HG03139 (cell line): ENCODE data around the gene IFITM10.
"Not testable (repeated sequence)": the region's sequence is repeated elsewhere in the genome, so short reads cannot be mapped to it uniquely, and the experiment has no call there.

ENCODE experiments used
- ATAC-seq: cut with Tn5 transposase; IDR thresholded peaks from one replicate; pipeline ENCODE4 v1.9.1; 2021; ENCODE audit not compliant: unreplicated experiment

IFITM10 gene

DNA sequence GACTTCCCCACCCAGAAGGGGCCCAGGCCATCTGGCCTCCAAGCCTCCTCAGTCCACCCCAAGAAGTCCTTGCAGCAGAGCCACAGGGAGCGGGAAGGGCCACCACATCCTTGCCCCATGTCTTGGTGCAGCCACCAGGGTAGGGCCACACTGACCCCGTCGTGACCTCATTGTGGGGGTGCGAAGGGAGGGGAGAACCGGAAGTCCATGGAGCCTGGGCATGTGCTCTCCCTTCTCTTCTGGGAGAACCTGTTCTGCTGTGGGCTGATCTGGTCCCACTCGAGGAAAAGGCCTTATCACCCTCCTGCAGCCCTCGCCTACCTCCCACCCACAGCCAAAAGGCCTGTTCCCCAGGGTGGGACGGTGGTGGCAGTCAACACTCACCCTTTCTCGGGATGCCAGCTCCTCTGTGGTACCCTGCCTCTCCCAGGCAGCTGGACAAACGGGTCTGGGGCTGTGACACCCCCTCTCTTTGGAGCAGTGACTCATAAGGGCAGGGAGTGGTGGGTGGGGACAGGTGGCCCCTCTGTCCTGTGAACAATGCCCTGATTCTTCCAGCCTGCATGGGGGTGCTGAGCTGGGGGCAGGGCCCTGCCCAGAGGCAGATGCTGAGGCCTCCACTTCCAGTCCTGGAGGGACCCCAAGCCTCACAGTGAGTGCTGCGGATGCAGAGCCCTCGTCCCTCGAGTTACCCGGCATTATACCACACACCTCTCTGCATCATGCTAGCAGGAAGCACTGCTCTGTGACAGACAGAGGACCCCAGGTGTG, 27.9 kb upstream of the IFITM10 start:
- ATAC-seq = no peak

DNA sequence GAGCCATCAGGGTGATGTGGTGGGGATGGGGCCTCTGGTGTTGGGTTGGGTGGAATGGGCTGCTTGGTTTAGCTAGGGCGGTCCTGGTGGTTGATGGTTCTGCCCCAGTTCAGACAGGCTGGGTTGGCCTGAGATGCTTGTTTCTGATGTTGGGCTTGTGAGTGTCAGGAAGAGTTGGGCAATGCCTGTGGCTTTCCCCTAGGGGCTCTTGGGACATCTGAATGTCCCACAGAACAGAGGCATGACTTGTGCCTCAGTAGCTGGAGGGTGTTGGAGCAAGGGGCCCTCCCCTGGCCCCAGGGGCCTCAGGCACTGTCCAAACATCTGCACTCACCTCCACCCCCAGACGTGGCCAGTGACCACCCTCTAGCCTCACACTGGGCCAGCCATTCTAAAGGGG, 27.3 kb upstream of the IFITM10 start:
- ATAC-seq = no peak

DNA sequence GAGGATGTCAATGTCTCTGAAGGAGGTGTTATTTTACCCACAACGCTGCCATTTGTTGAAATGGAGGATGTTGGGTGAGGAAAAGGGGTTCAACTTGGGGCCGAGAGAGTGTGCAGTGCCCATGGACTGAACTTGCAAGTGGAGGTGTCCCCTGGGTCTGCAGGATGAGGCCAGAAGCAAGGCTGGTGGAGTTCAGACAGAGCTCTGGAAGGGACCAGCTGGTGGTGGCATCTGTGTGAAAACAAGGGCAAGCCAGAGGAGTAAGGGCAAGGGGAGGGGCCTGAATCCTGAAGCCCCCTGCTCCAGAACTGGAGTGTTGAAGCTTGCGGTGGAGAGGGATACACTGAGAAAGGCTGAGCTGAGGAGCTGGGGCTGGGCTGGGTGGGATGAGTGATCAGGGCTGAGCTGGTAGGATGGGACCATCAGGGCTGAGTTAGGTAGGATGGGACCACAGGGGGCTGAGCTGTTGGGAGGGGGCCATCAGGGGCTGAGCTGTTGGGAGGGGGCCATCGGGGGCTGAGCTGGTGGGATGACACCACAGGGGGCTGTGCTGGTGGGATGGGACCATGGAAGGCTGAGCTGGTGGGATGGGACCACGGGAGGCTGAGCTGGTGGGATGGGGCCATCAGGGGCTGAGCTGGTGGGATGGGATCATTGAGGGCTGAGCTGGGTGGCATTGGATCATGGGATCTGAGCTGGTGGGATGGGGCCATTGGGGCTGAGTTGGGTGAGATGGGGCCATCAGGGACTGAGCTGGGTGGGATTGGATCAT, 26.7 kb upstream of the IFITM10 start:
- ATAC-seq = no peak

DNA sequence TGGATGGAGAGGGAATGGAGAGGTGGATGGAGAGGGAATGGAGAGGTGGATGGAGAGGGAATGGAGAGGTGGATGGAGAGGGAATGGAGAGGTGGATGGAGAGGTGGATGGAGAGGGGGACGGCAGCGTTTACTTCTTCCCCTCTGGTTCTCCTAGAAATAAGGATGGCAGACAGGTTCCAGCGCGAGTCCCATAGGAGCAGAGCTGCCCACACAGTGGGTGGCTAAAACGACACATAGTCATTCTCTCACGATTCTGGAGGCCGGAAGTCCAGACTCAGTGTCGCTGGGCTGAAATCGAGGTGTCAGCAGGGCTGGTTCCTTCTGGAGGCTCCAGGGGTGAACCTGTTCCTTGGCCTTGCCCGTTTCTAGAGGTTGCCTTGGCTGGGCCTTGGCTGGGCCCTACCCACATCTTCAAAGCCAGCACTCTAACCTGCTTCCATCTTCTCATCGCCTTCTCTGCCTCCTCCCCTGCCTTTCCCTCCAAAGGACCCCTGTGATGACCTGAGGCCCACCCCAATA, 26.0 kb upstream of the IFITM10 start:
- no peak for ATAC-seq

DNA sequence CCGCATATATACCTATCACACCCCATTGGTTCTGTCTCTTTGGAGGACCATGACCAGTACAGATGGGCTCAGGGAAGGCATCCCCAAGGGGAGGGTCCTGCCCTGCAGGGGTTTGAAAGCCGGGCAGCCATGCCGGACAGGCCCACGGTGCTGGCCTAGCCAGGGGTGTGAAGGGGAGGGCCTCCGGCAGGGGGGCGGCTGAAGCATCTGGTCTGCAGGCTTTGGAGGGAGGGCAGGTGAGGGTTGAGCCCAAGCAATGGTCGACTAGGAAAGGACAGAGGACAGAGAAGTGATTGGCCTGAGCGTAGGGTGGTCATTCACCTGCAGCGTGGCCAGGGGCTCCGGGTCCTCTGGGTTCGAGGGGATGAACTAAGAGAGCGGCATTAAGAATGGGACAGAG, 24.5 kb upstream of the IFITM10 start:
- no peak for ATAC-seq

DNA sequence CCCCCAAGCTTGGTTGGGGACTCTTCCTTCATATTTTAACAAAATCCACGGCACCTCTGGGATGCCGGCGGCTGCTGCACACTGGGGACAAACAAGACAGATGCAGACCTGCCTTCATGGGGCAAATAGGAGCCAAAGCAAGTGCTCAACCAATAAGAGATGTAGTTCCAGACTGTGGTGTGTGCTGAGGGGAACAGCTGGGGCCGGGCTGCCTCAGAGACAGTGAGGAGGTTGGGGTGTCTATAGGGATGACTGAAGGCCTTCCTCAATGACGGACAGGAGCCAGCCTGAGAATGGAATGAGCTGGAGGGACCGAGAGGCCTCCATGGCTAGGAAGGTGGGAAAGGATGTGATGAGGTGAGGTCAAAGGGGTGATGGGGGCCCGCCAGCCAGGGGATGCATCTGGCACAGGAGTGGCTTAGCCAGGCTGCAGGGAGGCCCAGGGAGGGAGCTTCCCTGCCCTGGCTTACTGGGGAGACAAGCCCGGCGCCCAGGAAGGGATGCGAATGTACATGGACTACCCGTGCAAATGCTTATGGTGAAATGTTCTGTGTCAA, 23.7 kb upstream of the IFITM10 start:
- ATAC-seq = no peak

DNA sequence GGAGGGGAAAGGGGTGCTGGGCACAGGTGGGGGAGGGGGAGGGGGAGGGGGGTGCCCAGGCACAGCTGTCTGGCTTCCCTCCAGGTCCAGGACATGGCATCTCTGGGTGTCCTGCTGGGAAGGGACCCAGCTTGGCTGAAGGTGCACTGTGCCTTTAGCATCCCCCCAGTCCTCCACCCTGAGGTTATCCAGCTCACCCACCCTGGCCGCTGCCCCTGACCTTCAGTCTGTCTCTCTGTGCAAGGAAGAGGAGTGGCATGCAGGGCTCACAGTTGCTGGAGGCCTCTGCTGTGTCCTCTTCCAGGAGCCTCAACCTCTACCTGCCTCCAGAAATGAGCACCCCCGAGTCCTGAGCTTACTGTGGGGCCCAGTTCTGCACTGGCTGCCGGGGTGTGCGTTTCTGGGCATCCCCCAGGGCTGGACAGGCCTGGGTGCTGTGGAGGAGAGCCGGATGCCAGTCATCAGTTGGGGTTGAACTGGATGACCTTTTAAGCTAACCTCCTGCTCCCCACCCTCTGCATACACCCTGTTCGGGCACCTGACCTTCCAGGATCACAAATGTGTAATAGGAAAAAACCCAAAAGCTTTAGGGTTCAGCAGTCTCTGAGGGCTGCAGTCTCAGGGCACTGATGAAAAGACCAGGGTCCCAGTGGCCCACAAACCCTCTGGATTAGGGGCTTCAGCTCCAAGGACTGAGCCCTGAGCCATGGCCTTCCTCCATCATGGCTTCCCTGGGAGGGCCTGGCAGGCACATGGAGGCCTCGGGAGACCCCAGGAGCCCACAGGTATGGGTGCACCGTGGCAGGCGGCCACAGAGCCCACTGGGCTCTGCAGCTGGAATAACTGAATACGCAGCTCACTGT, 23.0 kb upstream of the IFITM10 start:
- ATAC-seq = no peak

DNA sequence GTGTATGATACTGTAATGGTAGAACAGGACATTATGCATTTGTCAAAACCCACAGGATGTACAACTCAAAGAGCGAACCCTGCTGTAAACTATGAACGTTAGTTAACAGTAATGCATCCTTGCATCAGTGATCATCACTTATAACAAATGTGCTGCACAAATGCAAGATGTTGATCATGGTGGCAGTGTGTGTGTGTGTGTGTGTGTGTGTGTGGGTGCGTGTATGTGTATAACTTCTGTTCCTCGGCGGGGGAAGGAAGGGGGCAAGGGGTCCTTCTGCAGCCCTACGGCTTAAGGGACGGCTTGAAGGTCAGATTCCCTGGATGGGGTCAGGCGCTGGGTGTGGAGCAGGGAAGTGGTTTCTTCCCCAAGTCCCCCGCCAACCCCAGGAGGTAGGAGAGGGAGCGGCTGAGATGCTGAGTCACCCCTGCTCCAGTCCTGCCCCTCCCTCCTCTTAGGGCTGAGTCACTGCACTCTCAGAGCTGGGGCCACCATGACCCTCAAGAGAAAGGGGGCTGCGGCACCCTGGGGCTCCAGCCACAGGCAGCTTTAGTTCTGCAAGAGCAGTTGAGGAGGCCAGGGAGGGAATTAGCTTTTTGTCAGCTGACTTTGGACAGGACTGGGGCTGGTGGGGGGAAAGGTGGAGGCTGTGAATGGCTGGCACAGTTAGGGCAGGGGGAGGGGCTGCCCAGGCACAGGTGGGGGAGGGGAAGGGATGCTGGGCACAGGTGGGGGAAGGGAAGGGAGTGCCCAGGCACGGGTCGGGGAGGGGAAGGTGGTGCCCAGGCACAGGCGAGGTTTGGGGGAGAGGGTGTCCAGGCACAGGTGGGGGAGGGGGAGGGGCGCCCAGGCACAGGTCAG, 22.1 kb upstream of the IFITM10 start:
- no peak for ATAC-seq

DNA sequence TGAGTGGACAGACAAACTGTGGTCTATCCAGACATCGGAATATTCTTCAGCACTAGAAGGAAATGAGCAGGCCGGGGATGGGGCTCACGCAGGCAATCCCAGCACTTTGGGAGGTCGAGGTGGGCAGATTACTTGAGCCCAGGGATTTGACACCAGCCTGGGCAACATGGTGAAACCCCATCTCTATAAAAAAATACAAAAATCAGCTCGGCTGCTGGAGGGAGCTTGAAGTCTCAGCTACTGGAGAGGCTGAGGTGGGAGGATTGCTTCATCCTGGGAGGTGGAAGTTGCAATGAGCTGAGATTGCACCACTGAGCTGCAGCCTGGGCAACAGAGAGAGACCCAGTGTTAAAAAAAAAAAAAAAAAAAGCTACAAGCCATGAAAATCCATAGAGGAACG, 21.3 kb upstream of the IFITM10 start:
- no peak for ATAC-seq

DNA sequence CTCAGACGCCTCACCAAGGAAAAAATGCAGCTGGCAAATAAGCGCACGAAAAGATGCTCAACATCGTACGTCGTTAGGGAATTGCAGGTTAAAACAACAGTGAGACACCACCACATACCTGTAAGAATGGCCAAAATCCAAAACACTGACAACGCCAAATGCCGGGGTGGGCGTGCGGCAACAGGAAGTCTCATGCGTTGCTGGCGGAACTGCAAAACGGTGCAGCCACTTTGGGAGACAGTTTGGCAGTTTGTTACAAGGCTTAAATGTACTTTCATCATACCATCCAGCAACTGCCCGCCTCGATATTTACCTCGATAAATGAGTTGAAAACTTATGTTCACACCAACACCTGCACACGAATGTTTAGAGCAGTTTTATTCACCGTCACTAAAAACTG, 20.9 kb upstream of the IFITM10 start:
- ATAC-seq = no peak

DNA sequence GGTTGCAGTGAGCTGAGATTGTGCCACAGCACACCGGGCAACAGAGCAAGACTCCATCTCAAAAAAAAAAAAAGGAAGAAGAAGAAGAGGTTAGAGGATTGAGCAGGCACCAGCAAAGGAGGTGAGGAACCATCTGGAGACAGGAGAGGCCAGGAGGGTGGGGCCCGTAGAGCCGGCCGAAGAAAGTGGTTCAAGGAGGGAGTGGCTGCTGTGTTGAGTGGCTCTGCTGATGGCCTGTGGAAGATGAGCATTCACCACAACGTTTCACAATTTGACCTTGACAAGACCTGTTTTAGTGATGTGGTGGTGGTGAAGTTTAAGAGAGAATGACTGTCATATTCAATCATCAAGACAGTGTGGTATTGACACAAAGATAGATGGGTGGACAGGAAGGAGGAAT, 20.1 kb upstream of the IFITM10 start:
- no peak for ATAC-seq

DNA sequence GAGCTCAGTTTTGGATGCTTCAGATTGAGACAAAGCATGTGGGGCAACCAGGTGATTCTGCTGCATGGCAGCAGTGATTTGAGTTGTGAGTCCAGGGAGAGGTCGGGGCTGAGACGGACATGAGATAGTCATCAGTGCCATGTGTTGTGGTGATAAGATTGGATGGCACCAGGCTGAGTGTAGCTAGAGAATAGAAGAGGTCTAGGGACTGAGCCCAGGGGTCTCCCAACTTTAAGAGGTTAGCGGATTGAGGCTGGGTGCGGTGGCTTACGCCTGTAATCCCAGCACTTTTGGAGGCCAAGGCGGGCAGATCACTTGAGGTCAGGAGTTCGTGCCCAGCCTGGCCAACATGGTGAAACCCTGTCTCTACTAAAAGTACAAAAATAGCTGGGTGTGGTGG, 19.7 kb upstream of the IFITM10 start:
- ATAC-seq = no peak

DNA sequence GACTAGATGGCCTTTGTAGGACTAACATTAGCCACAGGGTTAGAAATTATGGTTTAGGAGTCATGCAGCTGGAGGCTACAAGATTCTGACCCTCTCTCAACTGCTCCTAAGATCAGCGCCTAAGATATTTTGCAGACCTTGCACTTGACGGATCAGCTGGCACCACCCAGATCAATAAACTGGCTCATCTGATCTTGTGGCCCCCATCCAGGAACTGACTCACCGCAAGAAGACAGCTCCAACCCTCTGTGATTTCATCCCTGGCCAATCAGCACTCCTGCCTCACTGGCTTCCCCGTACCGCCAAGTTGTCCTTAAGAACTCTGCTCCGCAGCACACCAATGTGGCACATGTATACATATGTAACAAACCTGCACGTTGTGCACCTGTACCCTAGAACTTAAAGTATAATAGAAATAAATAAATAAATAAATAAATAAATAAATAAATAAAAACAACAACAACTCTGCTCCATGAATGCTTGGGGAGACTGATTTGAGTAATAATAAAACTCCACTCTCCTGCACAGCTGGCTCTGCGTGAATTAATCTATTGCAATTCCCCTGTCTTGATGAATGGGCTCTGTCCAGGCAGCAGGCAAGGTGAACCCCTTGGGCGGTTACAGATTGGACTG, 19.0 kb upstream of the IFITM10 start:
- not testable (repeated sequence) for ATAC-seq

DNA sequence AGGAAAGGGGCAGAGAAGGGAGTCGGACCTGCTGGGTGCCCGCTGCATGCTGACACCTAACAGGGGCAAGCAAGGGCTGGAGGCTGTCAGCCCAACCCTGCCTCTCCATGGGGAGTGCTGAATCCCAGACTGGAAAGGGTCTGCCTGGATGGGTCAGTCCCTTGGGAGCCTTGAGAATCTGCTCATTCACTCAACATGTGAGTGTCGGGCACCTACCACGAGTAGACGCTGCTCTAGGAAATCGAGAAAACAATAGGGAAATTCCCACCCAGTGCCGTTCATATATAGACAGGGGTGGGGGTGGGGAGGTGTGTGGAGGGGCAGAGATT, 17.7 kb upstream of the IFITM10 start:
- ATAC-seq = no peak

DNA sequence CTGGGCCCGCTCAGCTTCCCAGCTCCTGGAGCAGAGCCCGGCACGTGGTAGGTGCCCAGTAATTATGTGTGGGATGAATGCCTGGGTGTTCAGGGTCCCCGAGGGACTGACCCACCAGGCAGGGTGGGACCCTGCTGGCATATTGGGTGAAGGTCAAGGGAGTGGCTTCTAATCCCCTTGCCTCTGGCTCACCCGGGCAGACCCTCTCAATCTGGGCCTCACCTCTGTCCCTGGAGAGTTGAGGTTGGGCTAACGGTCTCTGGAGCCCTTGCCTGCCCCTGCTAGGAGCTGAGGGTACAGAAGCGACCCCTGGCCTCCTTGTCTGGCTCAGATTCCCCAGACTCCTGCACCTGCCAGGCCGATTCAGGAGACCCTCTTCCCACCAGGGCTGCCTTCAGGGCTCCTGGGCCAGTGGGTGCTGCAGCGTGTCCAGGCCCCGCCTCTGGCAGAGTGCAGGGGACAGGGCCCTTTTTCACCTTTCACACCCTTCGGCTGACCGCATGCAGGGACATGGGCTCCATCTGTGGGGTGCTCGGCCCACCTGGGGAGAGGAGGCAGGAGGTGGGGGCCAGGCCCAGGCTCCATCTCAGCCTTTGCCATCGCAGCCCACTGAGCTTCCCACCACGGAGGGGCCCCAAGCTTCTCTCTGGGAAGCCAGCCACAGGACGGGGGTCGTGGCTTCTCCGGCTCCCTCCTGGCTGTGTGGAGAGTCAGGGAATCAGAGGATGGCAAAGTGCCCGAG, 17.2 kb upstream of the IFITM10 start:
- ATAC-seq = no peak

DNA sequence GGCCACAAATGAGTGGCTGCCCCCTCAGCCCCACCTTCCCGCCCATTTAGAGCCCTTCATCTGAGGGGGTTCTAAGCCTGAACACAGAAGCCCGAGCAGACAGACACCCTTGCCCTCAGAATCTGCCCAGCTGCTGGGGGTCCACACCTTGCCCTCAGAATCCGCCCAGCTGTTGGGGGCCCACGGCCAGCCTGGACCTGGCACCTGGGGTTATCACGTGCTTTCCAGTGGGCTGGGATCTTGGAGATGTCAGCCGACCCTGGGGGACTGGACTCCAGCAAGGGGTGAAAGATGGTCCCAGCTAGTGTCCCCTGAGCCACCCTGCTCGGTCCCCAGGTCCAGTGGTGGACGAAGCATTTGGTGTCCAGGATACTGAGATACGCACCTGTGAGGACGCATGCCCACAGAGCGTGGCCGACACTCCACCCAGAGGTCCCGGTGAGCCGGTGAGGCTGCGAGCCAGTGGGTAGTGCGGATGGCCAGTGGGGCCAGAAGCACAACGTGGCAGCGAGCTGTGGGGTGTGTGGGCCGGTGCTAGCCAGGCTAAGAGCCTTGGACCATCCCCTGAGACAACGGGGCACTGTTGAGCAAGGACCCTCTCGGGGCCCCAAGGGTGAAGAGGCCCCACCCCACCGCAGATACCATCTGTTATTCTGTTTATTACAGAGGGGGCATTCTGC, 16.5 kb upstream of the IFITM10 start:
- ATAC-seq = no peak

DNA sequence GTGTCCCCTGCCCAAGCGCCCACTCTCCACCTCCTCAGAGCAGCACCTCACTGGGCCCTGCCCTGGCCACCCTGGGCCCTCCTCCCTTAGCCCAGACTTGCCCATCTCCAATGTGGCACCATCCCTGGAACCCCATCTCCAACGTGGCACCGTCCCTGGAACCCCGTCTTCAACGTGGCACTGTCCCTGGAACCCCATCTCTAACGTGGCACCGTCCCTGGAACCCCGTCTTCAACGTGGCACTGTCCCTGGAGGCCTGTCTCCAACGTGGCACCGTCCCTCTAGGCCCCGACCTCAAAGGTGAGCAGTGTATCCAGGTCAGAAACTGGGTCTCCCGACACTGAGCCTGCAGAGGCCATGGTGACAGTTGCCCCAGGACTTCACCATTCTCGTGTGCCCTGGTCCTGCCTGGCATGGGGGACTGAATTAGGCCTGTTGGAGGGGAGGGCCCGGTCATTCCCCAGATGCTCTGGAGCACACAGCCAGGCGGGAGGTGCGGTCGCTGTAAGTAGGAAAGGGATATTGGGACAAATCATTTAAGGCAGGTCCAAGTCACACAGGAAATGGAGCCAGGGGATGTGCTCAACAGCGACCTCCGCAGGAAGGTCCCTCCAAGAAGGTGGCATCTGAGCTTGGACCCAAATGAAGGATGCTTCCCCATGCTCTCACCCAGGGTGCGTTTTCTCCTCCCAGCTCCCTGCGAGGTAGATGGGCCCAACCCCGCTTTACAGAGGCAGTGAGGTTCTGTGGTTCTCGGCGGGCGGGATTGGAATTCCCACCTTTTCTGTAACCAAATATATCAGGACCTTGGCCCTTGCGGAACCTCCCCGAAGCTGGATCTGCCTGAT, 15.7 kb upstream of the IFITM10 start:
- no peak for ATAC-seq
